Measurements from ENCODE around the gene GNAZ.

GRCh38 chr22:23098230-23098705, 27.9 kb downstream of the GNAZ start:
- TF ChIP-seq, protein P1, sequence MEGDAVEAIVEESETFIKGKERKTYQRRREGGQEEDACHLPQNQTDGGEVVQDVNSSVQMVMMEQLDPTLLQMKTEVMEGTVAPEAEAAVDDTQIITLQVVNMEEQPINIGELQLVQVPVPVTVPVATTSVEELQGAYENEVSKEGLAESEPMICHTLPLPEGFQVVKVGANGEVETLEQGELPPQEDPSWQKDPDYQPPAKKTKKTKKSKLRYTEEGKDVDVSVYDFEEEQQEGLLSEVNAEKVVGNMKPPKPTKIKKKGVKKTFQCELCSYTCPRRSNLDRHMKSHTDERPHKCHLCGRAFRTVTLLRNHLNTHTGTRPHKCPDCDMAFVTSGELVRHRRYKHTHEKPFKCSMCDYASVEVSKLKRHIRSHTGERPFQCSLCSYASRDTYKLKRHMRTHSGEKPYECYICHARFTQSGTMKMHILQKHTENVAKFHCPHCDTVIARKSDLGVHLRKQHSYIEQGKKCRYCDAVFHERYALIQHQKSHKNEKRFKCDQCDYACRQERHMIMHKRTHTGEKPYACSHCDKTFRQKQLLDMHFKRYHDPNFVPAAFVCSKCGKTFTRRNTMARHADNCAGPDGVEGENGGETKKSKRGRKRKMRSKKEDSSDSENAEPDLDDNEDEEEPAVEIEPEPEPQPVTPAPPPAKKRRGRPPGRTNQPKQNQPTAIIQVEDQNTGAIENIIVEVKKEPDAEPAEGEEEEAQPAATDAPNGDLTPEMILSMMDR (IDR thresholded peaks at IDR 0.05) = no peak
- no peak for TF ChIP-seq POLR2A (IDR thresholded peaks at IDR 0.05)

Measured in thyroid gland (tissue), 4 donors.